Activated CD4-positive, alpha-beta T cell treated with anti-CD3 and anti-CD28 coated beads, Interleukin-2, amount 10 ng/mL, durations not matched to agents 24 days and 14 days (primary cell): ENCODE data around the gene TYW1. TPM values are rescaled to one million over a fixed set of nuclear protein-coding genes. Genes with fewer than 3 reads are reported as not detected.
"Not testable (repeated sequence)": the region's sequence is repeated elsewhere in the genome, so short reads cannot be mapped to it uniquely, and the experiment has no call there.

Experiments used
- DNase-seq: peaks from one replicate; pipeline ENCODE4 v3.0.0; 2022
- H3K27ac Mint-ChIP-seq: one replicate; pipeline ENCODE4 v1.8.0; 2022; ENCODE audit warnings: mild to moderate bottlenecking, mixed read lengths
- H3K27me3 Mint-ChIP-seq: one replicate; pipeline ENCODE4 v1.8.0; 2022; ENCODE audit warnings: mixed read lengths
- H3K36me3 Mint-ChIP-seq: one replicate; pipeline ENCODE4 v1.8.0; 2022; ENCODE audit warnings: low read depth, mild to moderate bottlenecking, mixed read lengths
- H3K4me1 Mint-ChIP-seq: one replicate; pipeline ENCODE4 v1.8.0; 2021; ENCODE audit warnings: mixed read lengths
- H3K4me3 Mint-ChIP-seq: one replicate; pipeline ENCODE4 v1.8.0; 2022; ENCODE audit warnings: mild to moderate bottlenecking, moderate library complexity, mixed read lengths
- H3K9me3 Mint-ChIP-seq: one replicate; pipeline ENCODE4 v1.8.0; 2021; ENCODE audit warnings: mixed read lengths
- intact Hi-C: fragments of 100-400 bp; cut with micrococcal nuclease; formaldehyde crosslinking; loops from one replicate; pipeline ENCODE4 v1.15.1; 2023
- total RNA-seq: library from RNA; stranded (reverse); gene quantifications from 2 replicates; pipeline ENCODE4 v1.2.3, GENCODE V29; 2022

Gene TYW1
- total RNA-seq, 1 donor from 2014 or later = 21.1 TPM

DNA sequence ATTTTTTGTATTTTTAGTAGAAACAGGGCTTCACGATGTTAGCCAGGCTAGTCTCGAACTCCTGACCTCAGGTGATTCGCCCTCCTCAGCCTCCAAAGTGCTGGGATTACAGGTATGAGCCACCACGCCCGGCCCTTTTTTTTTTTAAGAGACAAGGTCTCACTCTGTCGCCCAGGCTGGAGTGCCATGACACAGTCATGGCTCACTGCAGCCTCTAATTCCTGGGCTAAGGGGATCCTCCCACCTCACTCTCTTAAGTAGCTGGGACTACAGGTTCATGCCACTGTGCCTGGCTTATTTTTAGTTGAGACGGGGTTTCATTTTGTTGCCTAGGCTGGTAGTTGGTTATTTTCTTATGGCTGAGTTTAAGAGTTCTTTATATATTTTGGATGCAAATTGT, 216.4 kb downstream of the TYW1 start:
- H3K27ac Mint-ChIP-seq, intact Hi-C loops, H3K4me3 Mint-ChIP-seq, H3K9me3 Mint-ChIP-seq, H3K4me1 Mint-ChIP-seq, DNase-seq, H3K27me3 Mint-ChIP-seq: not testable (repeated sequence)
- peaks cover 14% of the 10 kb centered on the region for H3K36me3 Mint-ChIP-seq

DNA sequence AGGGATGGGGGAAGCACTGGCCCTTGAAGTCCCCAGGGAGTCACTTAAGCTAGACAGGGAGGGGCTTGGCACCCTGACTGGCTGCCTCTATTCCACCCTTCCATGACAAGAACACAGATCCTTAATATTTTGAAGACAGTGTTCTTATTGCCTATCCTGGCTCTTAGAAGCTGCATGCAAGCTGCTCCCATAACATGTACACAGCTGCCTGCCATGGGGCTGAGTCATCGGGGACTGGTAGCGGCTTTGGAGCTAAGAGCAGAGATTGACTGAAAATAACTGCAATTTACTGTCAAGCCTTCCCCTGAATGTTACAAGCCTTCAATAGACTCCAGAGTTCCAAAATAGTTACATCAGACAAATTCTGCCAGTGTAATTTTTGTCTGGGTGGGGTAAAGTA, 226.9 kb downstream of the TYW1 start:
- H3K4me1 Mint-ChIP-seq, intact Hi-C loops, H3K9me3 Mint-ChIP-seq, DNase-seq, H3K27ac Mint-ChIP-seq, H3K4me3 Mint-ChIP-seq, H3K27me3 Mint-ChIP-seq: not testable (repeated sequence)
- H3K36me3 Mint-ChIP-seq = peaks cover 21% of the 10 kb centered on the region

DNA sequence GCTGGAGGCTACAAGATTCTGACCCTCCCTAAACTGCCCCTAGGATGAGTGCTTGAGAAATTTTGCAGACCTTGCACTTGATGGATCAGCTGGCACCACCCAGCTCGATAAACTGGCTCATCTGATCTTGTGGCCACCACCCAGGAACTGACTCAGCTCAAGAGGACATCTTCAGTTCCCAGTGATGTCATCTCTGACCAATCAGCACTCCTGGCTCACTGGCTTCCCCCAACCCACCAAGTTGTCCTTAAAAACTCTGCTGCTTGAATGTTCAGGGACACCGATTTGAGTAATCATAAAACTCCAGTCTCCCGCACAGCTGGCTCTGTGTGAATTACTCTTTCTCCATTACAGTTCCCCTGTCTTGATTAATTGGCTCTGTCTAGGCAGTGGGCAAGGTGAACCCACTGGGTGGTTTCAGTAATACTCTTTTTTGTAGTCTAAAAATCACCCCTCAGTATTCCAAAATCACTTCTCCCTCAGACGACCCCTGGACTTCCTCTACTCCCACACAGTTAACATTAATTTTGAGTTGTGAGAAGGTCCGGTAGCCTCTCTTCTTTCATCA, 229.8 kb downstream of the TYW1 start:
- DNase-seq, H3K4me3 Mint-ChIP-seq, intact Hi-C loops, H3K4me1 Mint-ChIP-seq, H3K27me3 Mint-ChIP-seq, H3K9me3 Mint-ChIP-seq, H3K27ac Mint-ChIP-seq: not testable (repeated sequence)
- H3K36me3 Mint-ChIP-seq = peaks cover 30% of the 10 kb centered on the region

DNA sequence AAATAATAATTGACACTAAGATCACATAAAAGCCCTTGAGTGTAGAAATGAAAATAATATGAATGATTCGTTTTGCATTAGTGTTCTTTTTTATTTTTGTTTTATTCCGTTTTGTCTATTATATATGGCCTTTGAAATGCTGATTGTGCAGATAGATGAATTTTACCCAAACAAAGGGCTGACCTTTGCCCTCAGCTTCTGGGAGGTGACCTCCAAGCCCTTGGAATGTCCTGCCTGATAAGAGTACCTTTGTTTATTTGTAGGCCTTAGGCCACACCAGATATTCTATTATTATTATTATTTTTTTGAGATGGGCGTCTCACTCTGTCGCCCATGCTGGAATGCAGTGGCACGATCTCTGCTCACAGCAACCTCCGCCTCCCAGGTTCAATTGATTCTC, 230.3 kb downstream of the TYW1 start:
- H3K4me1 Mint-ChIP-seq, H3K27me3 Mint-ChIP-seq, H3K9me3 Mint-ChIP-seq, H3K27ac Mint-ChIP-seq, H3K4me3 Mint-ChIP-seq, intact Hi-C loops, DNase-seq: not testable (repeated sequence)
- H3K36me3 Mint-ChIP-seq = peaks cover 30% of the 10 kb centered on the region

DNA sequence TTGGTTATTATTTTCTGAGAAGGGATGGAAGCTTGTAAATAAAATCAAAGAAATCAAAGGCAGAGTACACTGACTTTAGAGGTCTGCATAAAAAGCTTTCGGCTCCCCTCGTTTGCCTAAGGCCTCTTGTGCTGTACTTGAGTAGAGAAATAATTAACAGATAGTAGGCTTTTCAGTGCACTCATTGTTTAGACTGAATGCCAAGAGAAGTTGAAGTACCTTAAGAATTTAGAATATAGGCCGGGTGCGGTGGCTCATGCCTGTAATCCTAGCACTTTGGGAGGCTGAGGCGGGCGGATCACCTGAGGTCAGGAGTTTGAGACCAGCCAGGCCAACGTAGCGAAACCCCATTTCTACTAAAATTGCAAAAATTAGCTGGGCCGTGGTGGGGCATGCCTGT, 232.4 kb downstream of the TYW1 start:
- DNase-seq, H3K4me1 Mint-ChIP-seq, H3K9me3 Mint-ChIP-seq, intact Hi-C loops, H3K27ac Mint-ChIP-seq, H3K27me3 Mint-ChIP-seq, H3K4me3 Mint-ChIP-seq: not testable (repeated sequence)
- H3K36me3 Mint-ChIP-seq = peaks cover 21% of the 10 kb centered on the region

DNA sequence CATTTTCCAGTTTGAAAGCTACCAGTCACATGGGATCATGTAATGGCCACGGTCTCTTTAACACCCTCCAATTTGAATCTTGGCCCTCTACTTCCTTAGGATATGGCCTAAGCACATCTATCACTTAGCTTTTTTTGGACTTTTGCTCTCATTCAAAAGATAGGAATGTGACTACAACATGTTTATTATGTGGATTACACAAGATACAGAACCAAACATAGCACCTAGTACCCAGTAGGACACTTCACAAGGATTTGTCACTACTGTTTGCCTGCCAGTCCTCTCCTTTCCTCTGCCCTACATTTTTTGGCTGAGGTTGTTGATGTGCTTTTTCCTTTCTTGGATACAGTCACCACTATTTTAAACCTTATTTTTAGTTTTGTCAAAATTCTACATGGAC, 233.4 kb downstream of the TYW1 start:
- H3K27me3 Mint-ChIP-seq, H3K4me3 Mint-ChIP-seq, H3K4me1 Mint-ChIP-seq, H3K27ac Mint-ChIP-seq, H3K9me3 Mint-ChIP-seq, DNase-seq, intact Hi-C loops: not testable (repeated sequence)
- H3K36me3 Mint-ChIP-seq = peaks cover 20% of the 10 kb centered on the region

DNA sequence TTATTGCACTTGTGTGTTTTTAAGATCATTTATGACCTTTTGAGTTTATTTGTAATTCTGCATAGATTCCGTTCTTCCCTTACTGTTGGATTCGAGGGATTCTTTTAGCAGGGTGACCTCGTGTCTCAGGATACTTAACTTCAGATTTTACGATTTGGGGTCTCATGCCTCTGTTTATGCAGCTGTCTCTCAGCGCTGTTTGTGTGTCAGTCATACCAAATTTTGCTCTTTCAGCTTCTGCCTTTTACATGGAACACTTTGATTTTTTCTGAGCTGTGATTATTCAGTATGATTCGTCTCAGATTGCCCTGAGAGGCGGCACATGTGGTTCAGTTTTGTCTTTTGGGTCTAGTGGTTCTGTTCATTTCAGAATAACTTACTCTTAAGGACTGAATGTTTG, 236.9 kb downstream of the TYW1 start:
- DNase-seq, H3K27me3 Mint-ChIP-seq, intact Hi-C loops, H3K4me1 Mint-ChIP-seq, H3K9me3 Mint-ChIP-seq, H3K27ac Mint-ChIP-seq, H3K4me3 Mint-ChIP-seq: not testable (repeated sequence)
- H3K36me3 Mint-ChIP-seq = peaks cover 12% of the 10 kb centered on the region

DNA sequence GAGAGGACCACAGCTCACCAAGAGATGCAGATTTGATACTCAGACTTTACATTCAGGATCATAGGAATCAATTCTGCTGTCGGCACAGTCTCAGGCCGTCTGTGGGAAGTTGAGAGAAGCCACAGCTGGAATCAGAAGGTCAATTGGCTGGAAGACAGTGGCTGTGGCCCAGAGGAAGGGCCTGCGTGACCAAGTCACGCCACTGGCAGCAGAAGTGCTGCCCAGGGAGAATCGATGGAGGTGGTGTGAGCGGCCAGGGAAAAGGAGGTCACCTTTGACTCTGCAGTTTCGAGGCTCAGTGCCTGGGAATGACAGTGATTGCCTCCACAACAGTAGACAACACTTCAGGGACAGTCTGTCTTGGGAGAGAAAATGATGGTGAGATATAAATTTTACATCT, 239.6 kb downstream of the TYW1 start:
- DNase-seq, H3K27ac Mint-ChIP-seq, H3K9me3 Mint-ChIP-seq, H3K36me3 Mint-ChIP-seq, H3K27me3 Mint-ChIP-seq, intact Hi-C loops, H3K4me1 Mint-ChIP-seq, H3K4me3 Mint-ChIP-seq: not testable (repeated sequence)

DNA sequence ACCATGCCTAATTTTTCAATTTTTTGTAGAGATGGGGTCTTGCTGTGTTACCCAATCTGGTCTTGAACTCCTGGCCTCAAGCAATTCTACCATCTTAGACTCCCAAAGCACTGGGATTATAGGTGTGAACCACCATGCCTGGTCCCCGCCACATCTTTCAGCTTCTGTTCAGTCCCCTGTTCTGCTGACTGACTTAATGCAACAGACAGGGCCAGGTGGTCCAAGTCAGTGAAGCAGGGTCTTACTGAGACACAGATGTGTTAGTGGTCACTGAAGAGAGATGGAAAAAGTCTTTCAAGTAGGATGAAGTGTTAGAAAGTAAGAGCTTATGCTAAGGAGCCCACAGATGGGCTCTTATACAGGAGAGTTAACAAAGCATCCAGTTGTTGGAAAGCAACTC, 246.2 kb downstream of the TYW1 start:
- H3K9me3 Mint-ChIP-seq, H3K27ac Mint-ChIP-seq, intact Hi-C loops, H3K36me3 Mint-ChIP-seq, DNase-seq, H3K4me1 Mint-ChIP-seq, H3K27me3 Mint-ChIP-seq, H3K4me3 Mint-ChIP-seq: not testable (repeated sequence)

DNA sequence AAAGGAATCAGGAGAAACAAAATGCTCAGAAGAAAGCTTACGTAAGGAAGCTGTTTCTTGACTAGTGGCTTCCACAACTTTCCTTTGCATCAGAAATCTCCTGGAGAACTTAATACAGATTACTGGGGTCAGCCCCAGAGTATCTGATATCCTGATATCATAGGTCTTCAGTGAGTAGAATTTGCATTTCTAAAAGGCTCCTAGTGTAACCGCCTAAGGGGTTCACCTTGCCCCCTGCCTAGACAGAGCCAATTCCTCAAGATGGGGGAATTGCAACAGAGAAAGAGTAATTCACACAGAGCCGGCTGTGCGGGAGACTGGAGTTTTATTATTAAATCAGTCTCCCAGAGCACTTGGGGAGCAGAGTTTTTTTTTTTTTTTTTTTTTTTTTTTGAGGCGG, 251.7 kb downstream of the TYW1 start:
- DNase-seq, H3K27ac Mint-ChIP-seq, H3K9me3 Mint-ChIP-seq, H3K4me1 Mint-ChIP-seq, H3K4me3 Mint-ChIP-seq, intact Hi-C loops, H3K27me3 Mint-ChIP-seq: not testable (repeated sequence)
- peaks cover 12% of the 10 kb centered on the region for H3K36me3 Mint-ChIP-seq

DNA sequence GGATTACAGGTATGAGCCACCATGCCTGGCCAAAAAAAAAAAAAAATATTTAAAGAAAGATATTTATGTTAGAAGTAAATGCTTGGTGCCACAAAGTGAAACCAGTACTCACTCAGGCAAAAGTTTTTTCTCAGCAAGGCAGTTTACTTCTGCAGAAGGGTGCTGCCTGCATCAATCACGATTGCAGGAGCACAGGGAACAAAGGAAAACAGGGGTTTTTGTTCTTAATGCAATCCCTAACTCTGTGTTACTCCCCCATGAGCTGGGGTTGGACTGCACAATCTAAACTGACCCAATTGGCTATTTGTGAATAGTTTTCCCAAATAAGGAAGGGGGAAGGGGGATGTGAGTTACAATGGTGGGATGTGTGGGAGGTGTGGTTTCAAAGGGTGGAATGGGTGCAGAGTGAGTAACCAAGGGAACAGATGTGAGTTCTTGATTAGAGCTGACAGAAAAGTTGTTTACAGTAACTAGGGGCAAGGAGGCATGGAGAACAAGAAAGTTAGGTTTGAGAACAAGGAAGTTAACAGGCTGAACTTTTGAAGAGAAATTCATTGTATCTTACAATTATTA, 255.4 kb downstream of the TYW1 start:
- intact Hi-C loops = no loop called here
- no peak overlapping the region for H3K27ac Mint-ChIP-seq
- H3K36me3 Mint-ChIP-seq = peaks cover 14% of the 10 kb centered on the region
- H3K4me1 Mint-ChIP-seq = no peaks in the 10 kb centered on the region
- DNase-seq = no peak
- H3K4me3 Mint-ChIP-seq = no peak overlapping the region
- H3K27me3 Mint-ChIP-seq = no peaks in the 10 kb centered on the region
- peaks cover 5% of the 10 kb centered on the region for H3K9me3 Mint-ChIP-seq

DNA sequence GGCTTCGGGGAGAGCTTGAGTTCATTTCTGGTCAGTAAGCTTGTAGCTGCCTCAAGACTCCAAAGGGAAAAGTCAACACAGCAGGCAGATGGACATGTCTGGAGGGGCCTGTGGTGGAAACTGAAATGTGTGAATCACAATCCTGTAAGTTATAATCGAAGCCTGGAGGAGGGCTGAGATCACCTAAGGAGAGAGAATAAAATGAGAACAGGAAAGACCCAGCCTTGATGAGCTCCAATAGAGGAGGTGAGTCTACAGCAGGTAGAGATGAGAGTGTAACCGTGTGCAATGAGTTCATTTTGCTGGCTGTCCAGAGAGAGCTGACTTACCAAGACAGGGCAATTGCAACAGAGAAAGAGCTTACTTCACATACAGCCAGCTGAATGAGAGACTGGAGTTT, 258.4 kb downstream of the TYW1 start:
- H3K36me3 Mint-ChIP-seq = peaks cover 13% of the 10 kb centered on the region
- not testable (repeated sequence) for H3K4me3 Mint-ChIP-seq

DNA sequence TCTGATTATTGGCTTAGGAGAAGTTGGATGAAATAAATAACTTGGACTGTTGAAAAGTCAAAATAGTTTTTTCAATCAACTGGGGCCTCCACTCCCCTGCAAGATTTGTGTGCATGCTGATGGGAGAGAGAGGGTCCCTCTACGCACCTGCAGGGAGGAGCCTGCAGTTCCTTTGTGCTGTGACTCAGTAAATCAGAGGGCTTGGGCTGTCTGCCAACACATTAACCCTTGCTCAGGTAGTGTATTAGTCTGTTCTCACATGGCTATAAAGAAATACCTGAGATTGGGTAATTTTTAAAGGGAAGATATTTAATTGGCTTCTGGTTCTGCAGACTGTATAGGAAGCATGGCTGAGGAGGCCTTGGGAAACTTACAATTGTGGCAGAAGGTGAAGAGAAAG, 261.1 kb downstream of the TYW1 start:
- H3K9me3 Mint-ChIP-seq, DNase-seq, H3K4me3 Mint-ChIP-seq, H3K36me3 Mint-ChIP-seq, H3K27ac Mint-ChIP-seq, intact Hi-C loops, H3K4me1 Mint-ChIP-seq, H3K27me3 Mint-ChIP-seq: not testable (repeated sequence)

More for the DNA sequence above, 258.4 kb downstream of the TYW1 start:
- H3K27ac Mint-ChIP-seq, DNase-seq, H3K4me1 Mint-ChIP-seq, H3K9me3 Mint-ChIP-seq, intact Hi-C loops, H3K27me3 Mint-ChIP-seq: not testable (repeated sequence)

DNA sequence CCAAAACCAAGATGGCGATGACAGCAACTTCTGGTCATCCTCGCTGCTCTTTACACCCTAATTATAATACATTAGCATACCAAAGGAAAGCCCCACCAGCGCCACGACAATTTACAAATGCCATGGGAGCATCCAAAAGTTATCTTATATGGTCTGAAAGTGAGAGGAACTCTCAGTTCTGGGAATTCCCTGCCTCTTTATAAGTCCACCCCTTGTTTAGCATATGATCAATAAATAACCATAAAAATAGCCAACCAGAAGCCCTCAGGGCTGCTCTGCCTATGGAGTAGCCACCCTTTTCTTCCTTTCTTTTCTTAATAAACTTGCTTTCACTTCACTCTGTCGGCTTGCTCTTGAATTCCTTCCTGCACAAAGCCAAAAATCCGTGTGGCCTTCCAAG, 262.7 kb downstream of the TYW1 start:
- H3K4me3 Mint-ChIP-seq, H3K36me3 Mint-ChIP-seq, intact Hi-C loops, H3K4me1 Mint-ChIP-seq, DNase-seq, H3K27ac Mint-ChIP-seq, H3K9me3 Mint-ChIP-seq, H3K27me3 Mint-ChIP-seq: not testable (repeated sequence)

DNA sequence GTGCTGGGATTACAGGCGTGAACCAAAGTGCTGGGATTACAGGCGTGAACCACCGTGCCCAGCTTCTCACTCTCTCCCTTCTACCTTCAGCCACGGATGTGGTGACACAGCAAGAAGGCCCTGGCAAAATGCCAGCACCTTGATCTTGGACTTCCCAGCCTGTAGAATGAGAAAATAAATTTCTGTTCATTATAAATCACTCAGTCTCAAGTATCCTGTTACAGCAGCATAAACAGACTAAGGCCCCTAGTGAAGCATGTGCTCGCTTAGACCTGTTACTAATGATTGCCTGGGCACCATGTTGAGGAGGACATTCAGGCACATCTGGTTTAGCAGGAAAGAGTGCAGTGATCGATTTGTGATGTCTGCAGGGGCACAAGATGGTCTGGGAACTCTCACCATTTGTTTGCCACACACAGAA, 263.5 kb downstream of the TYW1 start:
- H3K4me3 Mint-ChIP-seq, H3K9me3 Mint-ChIP-seq, H3K4me1 Mint-ChIP-seq, intact Hi-C loops, H3K27me3 Mint-ChIP-seq, H3K36me3 Mint-ChIP-seq, DNase-seq, H3K27ac Mint-ChIP-seq: not testable (repeated sequence)
